ENCODE measurements around the gene AIG1.
"Not testable (repeated sequence)": the region's sequence is repeated elsewhere in the genome, so short reads cannot be mapped to it uniquely, and the experiment has no call there.

Gene AIG1

GRCh38 chr6:143288923-143289322, 228.2 kb downstream of the AIG1 start:
- DNase-seq, result no peak

GRCh38 chr6:143290206-143290605, 229.5 kb downstream of the AIG1 start:
- no peak for DNase-seq

DNA sequence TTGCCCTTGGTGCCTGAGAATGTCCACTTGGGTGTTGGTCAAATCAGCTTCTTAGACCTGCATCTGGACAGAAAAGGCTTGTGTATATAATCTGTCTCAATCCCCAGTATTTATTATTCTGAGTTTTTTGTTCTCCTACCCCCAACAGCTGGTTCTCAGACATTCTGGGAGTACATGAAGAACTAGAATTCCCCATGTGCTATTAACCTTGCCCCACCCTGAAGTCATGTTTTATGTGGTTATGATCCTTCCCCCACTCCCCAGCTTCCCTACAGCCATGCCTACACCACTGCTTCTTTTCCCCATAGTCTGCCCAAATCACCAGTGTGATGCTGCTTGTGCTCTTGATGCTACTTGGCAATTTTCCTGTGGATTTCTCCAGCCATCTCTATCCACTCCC, 232.8 kb downstream of the AIG1 start:
- no peak for DNase-seq

- no peak for DNase-seq
These were observed 233.7 kb downstream of the AIG1 start for GRCh38 chr6:143294265-143294860.

DNA sequence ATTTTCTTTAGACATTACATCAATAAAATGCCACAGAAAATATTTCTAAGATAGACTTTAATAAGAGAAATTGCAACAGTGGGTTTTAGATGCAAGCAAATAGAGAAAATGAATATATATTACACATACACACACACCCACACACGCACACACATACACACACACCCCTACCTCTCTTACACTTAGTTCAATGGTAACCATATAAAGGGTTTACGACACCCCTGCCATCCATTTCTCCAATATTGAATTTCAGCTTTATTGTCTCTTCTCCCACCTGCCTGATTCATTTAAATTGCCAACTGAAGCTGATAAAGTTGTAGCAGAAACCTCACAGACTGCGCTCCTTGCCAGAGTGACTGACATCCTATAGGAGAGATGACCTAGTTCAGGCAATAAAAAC, 235.2 kb downstream of the AIG1 start:
- no peak for DNase-seq

DNA sequence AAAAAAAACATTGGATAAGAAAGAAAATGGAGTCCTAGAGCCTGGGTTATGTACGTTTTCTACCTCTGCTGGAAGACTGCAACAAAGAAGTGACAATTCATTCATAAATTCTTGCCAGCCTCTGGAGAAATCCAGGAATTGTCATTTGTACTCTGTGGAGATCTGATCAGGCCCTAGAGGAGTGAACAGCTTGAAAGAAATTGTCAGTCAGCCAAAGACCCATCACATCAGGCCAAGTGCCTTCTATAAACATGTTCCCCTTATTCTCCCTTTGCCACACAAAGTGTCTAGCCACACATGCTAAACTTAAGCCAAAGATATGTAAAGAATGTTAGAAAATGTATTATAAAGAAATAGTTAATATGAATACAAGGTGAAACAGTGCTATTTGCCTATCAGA, 237.4 kb downstream of the AIG1 start:
- DNase-seq, result no peak

- peak; percentile 22 to 23 for DNase-seq
These were observed 238.8 kb downstream of the AIG1 start for GRCh38 chr6:143299253-143300166.

GRCh38 chr6:143301188-143301587, 240.5 kb downstream of the AIG1 start:
- no peak for DNase-seq

DNA sequence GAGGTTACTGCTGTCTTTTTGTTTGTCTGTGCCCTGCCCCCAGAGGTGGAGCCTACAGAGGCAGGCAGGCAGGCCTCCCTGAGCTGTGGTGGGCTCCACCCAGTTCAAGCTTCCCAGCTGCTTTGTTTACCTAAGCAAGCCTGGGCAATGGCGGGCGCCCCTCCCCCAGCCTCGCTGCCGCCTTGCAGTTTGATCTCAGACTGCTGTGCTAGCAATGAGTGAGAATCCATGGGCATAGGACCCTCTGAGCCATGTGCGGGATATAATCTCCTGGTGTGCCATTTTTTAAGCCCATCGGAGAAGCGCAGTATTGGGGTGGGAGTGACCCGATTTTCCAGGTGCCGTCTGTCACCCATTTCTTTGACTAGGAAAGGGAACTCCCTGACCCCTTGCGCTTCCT, 247.1 kb downstream of the AIG1 start:
- DNase-seq, result not testable (repeated sequence)

DNA sequence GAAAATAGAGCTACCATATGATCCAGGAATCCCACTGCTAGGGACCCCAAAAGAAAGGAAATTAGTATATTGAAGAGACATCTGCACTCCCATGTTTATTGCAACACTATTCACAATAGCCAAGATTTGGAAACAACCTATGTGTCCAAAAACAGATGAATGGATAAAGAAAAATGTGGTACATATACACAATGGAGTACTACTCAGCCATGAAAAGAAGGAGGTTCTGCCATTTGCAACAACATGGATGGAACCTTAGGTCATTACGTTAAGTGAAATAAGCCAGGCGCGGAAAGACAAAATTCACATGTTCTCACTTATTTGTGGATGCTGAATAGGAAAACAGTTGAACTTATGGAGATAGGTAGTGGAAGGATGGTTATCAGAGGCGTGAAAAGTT, 252.5 kb downstream of the AIG1 start:
- DNase-seq, result no peak

DNA sequence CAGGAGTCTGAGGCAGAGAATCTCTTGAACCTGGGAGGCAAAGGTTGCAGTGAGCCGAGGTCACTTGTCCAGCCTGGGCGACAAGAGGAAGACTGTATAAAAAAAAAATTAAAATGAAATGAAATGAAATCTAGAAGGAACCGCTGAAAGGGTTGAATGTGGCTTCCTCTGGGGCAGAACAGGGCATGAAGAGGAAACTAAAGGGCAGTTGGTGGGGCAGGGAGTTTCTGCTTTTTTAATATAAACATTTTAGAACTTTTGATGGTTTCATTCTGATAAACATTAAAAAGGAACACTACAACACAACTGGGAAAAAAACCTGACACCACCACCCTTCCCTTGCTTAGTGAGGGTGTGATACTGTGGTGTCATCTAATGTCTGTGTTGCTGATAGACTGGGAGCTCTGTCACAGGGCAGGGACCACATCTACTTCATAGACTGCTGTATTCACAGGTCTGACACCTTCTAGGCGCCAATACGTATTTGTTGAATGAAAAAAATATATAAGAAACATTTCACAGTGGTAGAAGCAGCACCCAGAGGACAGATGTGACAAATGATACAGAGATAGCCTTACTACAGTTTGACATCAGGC, 260.9 kb downstream of the AIG1 start:
- DNase-seq, result no peak

GRCh38 chr6:143322386-143322785, 261.7 kb downstream of the AIG1 start:
- DNase-seq, result no peak

GRCh38 chr6:143323729-143324470, 263.2 kb downstream of the AIG1 start:
- no peak for DNase-seq

DNA sequence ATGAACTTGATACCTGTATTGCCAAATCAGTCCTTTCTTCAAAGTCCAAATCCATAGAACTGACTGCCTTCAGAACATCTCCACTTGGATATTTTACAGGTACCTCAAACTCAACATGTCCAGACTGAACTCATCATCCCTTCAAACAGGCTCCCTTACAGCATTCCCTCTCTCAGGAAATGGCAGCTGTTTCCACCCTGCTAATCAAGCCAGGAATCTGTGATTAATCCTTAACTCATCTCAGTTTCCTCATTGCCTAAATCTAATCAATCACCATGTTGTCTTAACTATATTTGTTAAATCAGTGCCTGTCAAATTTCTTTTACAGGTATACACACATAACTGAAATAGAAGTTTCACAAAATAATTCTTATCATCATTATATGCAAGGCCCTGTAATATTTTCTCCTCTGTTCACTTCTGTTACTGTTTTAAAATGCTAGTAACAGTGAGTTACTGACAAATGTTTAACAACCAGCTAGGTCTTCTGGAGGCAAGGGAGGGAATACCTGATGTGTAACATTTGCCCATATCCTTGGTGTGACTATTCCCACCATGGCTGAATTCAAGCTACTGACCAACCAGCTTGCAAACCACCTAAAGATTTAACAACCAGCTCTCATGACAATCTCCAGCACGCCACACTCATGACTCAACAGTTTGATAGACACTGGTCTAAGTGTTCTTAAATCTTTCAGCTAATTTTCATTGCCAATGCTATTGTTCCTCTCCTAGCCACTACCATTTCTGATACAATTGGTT, 264.9 kb downstream of the AIG1 start:
- DNase-seq, result no peak

DNA sequence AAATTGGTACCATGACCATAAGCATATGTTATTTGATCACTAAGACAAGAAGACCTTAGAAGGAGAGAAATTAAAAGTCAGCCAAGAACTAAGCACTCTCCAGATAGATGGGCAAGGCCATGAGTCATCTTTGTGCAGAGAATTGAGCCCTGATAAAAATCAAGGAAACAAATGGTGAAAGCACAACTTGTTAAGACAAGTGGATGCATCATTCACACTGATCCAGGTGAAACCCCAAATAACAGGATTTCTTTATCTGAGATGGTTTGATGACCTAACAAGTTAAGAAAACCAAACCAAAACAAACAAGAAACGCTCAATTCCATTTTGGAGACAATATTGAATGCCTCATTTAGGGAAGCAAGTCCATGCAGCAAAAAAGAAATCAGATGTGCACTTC, 268.2 kb downstream of the AIG1 start:
- no peak for DNase-seq

- no peak for DNase-seq
These were observed 268.6 kb downstream of the AIG1 start for GRCh38 chr6:143329323-143329722.

DNA sequence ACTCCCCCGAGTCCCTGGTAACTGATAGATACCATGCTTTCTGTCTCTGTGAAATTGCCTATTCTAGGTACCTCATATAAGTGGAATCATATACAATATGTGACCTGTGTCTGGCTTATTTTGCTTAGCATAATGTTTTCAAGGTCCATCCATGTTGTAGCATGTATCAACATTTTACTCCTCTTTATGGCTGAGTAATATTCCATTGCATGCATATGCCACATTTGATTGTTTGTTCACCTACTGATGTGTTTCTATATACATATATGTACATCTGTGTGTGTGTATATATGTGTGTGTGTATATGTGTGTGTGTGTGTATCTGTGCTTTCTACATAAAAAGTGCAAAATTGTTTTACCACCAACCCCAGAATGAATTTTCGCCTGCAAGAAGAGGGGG, 270.7 kb downstream of the AIG1 start:
- DNase-seq, result no peak

DNA sequence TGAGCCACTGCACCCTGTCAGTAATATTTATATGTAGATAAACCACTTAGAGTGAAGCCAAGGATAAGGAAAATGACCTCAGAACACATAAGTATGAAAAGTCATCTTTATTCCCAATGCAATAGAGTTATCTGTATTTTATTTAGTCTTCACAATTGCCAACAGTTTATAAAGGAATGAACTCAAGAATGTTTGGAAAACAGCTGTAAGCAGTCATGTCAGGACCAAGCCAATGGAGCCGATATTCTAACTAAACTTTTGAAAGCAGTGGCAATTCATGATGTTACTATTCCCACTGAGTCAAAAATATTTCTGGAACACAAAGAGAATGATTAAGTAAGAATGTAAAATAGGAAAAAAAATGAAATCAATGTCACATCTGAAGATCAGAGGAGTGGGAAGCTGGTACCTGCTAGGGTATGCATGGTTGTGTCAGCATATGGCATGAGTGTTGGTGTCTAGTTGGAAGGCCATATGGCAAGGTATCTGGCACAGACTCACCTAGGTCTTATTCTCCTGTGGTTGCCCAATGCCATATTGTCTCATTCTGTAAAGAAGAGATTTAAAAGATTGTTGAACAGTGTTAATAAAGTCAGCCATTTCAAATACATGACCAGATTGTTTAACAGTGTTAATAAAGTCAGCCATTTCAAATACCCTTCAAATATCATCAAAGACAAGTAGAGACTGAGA, 271.6 kb downstream of the AIG1 start:
- DNase-seq, result no peak

- DNase-seq, result no peak
These were observed 272.4 kb downstream of the AIG1 start for GRCh38 chr6:143333081-143333480.

GRCh38 chr6:143333749-143334520, 273.2 kb downstream of the AIG1 start:
- DNase-seq, result no peak

DNA sequence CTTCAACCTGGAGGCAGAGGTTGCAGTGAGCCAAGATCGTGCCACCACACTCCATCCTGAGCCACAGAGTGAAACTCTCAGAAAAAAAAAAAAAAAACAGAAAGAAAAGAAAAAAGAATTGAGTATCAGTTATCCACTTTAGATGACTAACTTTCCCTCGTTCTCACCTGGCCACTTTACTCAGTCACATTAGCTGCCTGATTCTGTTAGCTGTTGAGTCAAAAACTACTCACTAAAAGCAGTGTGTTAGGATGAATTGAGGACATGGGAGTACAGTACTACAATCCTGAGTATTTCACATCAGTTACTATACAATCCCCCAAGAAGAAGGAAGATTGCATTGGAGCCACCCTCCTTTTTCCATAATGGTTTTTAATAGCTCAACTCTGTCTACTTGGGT, 275.2 kb downstream of the AIG1 start:
- DNase-seq, result no peak
